H9 (cell line): ENCODE results near the gene CLDN11. TPM values are rescaled to one million over a fixed set of nuclear protein-coding genes. Genes with fewer than 3 reads are reported as not detected.
A peak's percentile ranks its signal among the peaks of the same experiment; 100 is the strongest.

Source experiments
- DNase-seq: peaks from one replicate; pipeline ENCODE4 v3.0.0-alpha.2; 2017
- H2AFZ ChIP-seq: one replicate; pipeline ENCODE4 v1.6.1; 2013; ENCODE audit warnings: mild to moderate bottlenecking, low read length, control low read depth, moderate library complexity
- H2AK5ac ChIP-seq: 2 replicates; pipeline ENCODE4 v1.6.1; 2013; ENCODE audit warnings: low read length, control low read depth, mixed read lengths; ENCODE audit not compliant: insufficient read length
- H2BK120ac ChIP-seq: one replicate; pipeline ENCODE4 v1.6.1; 2013; ENCODE audit warnings: low read depth, mild to moderate bottlenecking, low read length, control low read depth, inconsistent platforms; ENCODE audit not compliant: poor library complexity, severe bottlenecking
- H2BK12ac ChIP-seq: 2 replicates; pipeline ENCODE4 v1.6.1; 2013; ENCODE audit warnings: low read length, control low read depth, mixed read lengths, low read depth; ENCODE audit not compliant: insufficient read length
- H2BK15ac ChIP-seq: 2 replicates; pipeline ENCODE4 v1.6.1; 2013; ENCODE audit warnings: low read depth, low read length, control low read depth
- H2BK20ac ChIP-seq: one replicate; pipeline ENCODE4 v1.6.1; 2013; ENCODE audit warnings: low read depth, mild to moderate bottlenecking, low read length, control low read depth, inconsistent platforms; ENCODE audit not compliant: poor library complexity, severe bottlenecking
- H2BK5ac ChIP-seq: 2 replicates; pipeline ENCODE4 v1.6.1; 2013; ENCODE audit warnings: low read length, control low read depth, mixed read lengths; ENCODE audit not compliant: insufficient read length
- H3K14ac ChIP-seq: 2 replicates; pipeline ENCODE4 v1.6.1; 2013; ENCODE audit warnings: low read length, control low read depth; ENCODE audit not compliant: insufficient read depth
- H3K18ac ChIP-seq: 2 replicates; pipeline ENCODE4 v1.6.1; 2013; ENCODE audit warnings: low read depth, mild to moderate bottlenecking, mixed read lengths, low read length, control low read depth; ENCODE audit not compliant: insufficient read length
- H3K23ac ChIP-seq: 2 replicates; pipeline ENCODE4 v1.6.1; 2013; ENCODE audit warnings: low read length, control low read depth, mixed read lengths, low read depth; ENCODE audit not compliant: insufficient read length
- H3K23me2 ChIP-seq: 2 replicates; pipeline ENCODE4 v1.6.1; 2013; ENCODE audit warnings: low read depth, mild to moderate bottlenecking, mixed read lengths, low read length, control low read depth; ENCODE audit not compliant: insufficient read length, poor library complexity, severe bottlenecking
- H3K27ac ChIP-seq: 2 replicates; pipeline ENCODE4 v1.5.1; 2013; ENCODE audit warnings: low read length, control low read depth, mixed read lengths, low read depth; ENCODE audit not compliant: insufficient read length
- H3K27me3 ChIP-seq: 2 replicates; pipeline ENCODE4 v1.6.1; 2013; ENCODE audit warnings: low read length, control low read depth, inconsistent platforms; ENCODE audit not compliant: insufficient read depth
- H3K4ac ChIP-seq: 2 replicates; pipeline ENCODE4 v1.6.1; 2013; ENCODE audit warnings: low read depth, mild to moderate bottlenecking, control low read depth, inconsistent platforms, low read length, moderate library complexity
- H3K4me1 ChIP-seq: 2 replicates; pipeline ENCODE4 v1.6.1; 2013; ENCODE audit warnings: low read length, control low read depth, inconsistent platforms; ENCODE audit not compliant: insufficient read depth
- H3K4me2 ChIP-seq: 2 replicates; pipeline ENCODE4 v1.6.1; 2013; ENCODE audit warnings: low read length, control low read depth, mixed read lengths; ENCODE audit not compliant: insufficient read length, insufficient read depth
- H3K56ac ChIP-seq: 2 replicates; pipeline ENCODE4 v1.6.1; 2013; ENCODE audit warnings: low read depth, mild to moderate bottlenecking, mixed read lengths, low read length, control low read depth; ENCODE audit not compliant: insufficient read length
- H3K79me1 ChIP-seq: 2 replicates; pipeline ENCODE4 v1.6.1; 2013; ENCODE audit warnings: low read depth, mild to moderate bottlenecking, moderate library complexity, low read length, control low read depth, inconsistent platforms; ENCODE audit not compliant: insufficient read depth, poor library complexity, severe bottlenecking
- H3K79me2 ChIP-seq: 2 replicates; pipeline ENCODE4 v1.6.1; 2013; ENCODE audit warnings: low read length, control low read depth, inconsistent platforms; ENCODE audit not compliant: insufficient read depth
- H3K9ac ChIP-seq: 2 replicates; pipeline ENCODE4 v1.6.1; 2013; ENCODE audit warnings: low read length, control low read depth, mixed read lengths; ENCODE audit not compliant: insufficient read length; ENCODE audit errors: extremely low read depth
- H3K9me3 ChIP-seq: one replicate; pipeline ENCODE4 v1.6.1; 2013; ENCODE audit warnings: low read depth, low read length, inconsistent platforms; ENCODE audit not compliant: control insufficient read depth
- H3T11ph ChIP-seq: one replicate; pipeline ENCODE4 v1.6.1; 2013; ENCODE audit warnings: mild to moderate bottlenecking, low read length, control low read depth, inconsistent platforms
- H4K20me1 ChIP-seq: one replicate; pipeline ENCODE4 v1.6.1; 2013; ENCODE audit not compliant: control insufficient read depth, insufficient read length, insufficient read depth
- H4K5ac ChIP-seq: 2 replicates; pipeline ENCODE4 v1.6.1; 2013; ENCODE audit warnings: low read depth, mild to moderate bottlenecking, mixed read lengths, low read length, control low read depth; ENCODE audit not compliant: insufficient read length
- H4K8ac ChIP-seq: replicated peaks from 2 replicates; pipeline ENCODE4 v1.6.1; 2013; ENCODE audit warnings: low read length, control low read depth, mixed read lengths, low read depth; ENCODE audit not compliant: insufficient read length
- H4K91ac ChIP-seq: 2 replicates; pipeline ENCODE4 v1.6.1; 2013; ENCODE audit warnings: low read depth, mild to moderate bottlenecking, moderate library complexity, mixed read lengths, low read length, control low read depth; ENCODE audit not compliant: insufficient read length
- H3K27ac Mint-ChIP-seq, 3 experiments: 2 replicates in 2 of 3; 3 replicates in 1 of 3; pipeline ENCODE4 v1.8.0; 2020 to 2021; ENCODE audit warnings: mixed read lengths in 3 of 3, mild to moderate bottlenecking in 1 of 3, moderate library complexity in 1 of 3
- H3K27me3 Mint-ChIP-seq: 2 replicates; pipeline ENCODE4 v1.8.0; 2021; ENCODE audit warnings: low read depth, mild to moderate bottlenecking, moderate library complexity, mixed read lengths
- H3K36me3 Mint-ChIP-seq, 3 experiments: 2 replicates in 2 of 3; 3 replicates in 1 of 3; pipeline ENCODE4 v1.8.0; 2020 to 2021; ENCODE audit warnings: low read depth in 3 of 3, mixed read lengths in 3 of 3; ENCODE audit not compliant: insufficient read depth in 1 of 3
- H3K4me1 Mint-ChIP-seq, 2 experiments: 2 replicates each; pipeline ENCODE4 v1.8.0; 2020; ENCODE audit warnings: mixed read lengths in 2 of 2
- H3K4me3 Mint-ChIP-seq, 2 experiments: 2 replicates in 1 of 2; 3 replicates in 1 of 2; pipeline ENCODE4 v1.8.0; 2020 to 2021; ENCODE audit warnings: mild to moderate bottlenecking in 2 of 2, mixed read lengths in 2 of 2, moderate library complexity in 1 of 2
- H3K9me3 Mint-ChIP-seq, 2 experiments: 2 replicates in 1 of 2; 3 replicates in 1 of 2; pipeline ENCODE4 v1.8.0; 2020; ENCODE audit warnings: mild to moderate bottlenecking in 2 of 2, mixed read lengths in 2 of 2, moderate library complexity in 1 of 2
- CTCF ChIP-seq: fragments of 200-600 bp; sonication (generic); conservative IDR thresholded peaks from 3 replicates; pipeline ENCODE4 v1.8.0; 2021; ENCODE audit warnings: antibody characterized with exemption, mild to moderate bottlenecking
- WGBS: extraction: QIAGEN DNeasy Blood & Tissue Kit; methylation state at CpG from one replicate; pipeline ENCODE4 v1.1.7; 2013; ENCODE audit warnings: missing lambda C conversion rate, low lambda C conversion rate, mixed read lengths; ENCODE audit not compliant: insufficient read length; ENCODE audit errors: extremely low coverage; 5-methylcytosine and 5-hydroxymethylcytosine counted together
- total RNA-seq: library from RNA; stranded (reverse); gene quantifications from 2 replicates; pipeline ENCODE4 v1.2.1, GENCODE V29; 2021

Gene CLDN11
- total RNA-seq, 1 experiment from 2014 or later, result 1.7 TPM

- H3K27ac ChIP-seq, result no peak overlapping the region
- no peaks in the 10 kb centered on the region for H3K9me3 Mint-ChIP-seq
- H3K23ac ChIP-seq, result no peak overlapping the region
- H3K27me3 Mint-ChIP-seq, result peaks cover 14% of the 10 kb centered on the region
- no peak overlapping the region for H2BK12ac ChIP-seq
- no peak overlapping the region for H3K9ac ChIP-seq
- no peaks in the 10 kb centered on the region for H3K79me2 ChIP-seq
- H4K20me1 ChIP-seq, result no peaks in the 10 kb centered on the region
- no peaks in the 10 kb centered on the region for H3K79me1 ChIP-seq
- H3K9me3 ChIP-seq, result no peaks in the 10 kb centered on the region
- H3K18ac ChIP-seq, result no peak overlapping the region
- no peak overlapping the region for H2AK5ac ChIP-seq
- H2BK120ac ChIP-seq, result no peak overlapping the region
- no peaks in the 10 kb centered on the region; the same call in 1 of the 2 replicates for H3K27me3 ChIP-seq
- no peak for TF ChIP-seq CTCF
- peaks cover 15 to 26% of the 10 kb centered on the region in 2 experiments for H3K4me1 Mint-ChIP-seq
- no peaks in the 10 kb centered on the region for H3K23me2 ChIP-seq
- H3K4me3 Mint-ChIP-seq, result peak overlapping the region in 1 of 2 experiments; percentile 51; a peak in 2 of 5 replicates
- no peaks in the 10 kb centered on the region for H3K4me1 ChIP-seq
- H3K27ac Mint-ChIP-seq, result peak overlapping the region in 2 of 3 experiments; percentile 86 to 94; a peak in 5 of 7 replicates
- H4K8ac ChIP-seq, result no peak overlapping the region
- no CpG with 5 or more reads among the region's 11 CpGs for WGBS
- H2AFZ ChIP-seq, result no peak overlapping the region
- no peak overlapping the region for H4K91ac ChIP-seq
- no peak overlapping the region for H3T11ph ChIP-seq
- H3K36me3 Mint-ChIP-seq, result peaks cover 0 to 7% (median 0%) of the 10 kb centered on the region in 3 experiments; a peak in 3 of 7 replicates
- no peak for DNase-seq
- no peak overlapping the region for H3K4ac ChIP-seq
- H3K4me2 ChIP-seq, result no peak overlapping the region
- H2BK5ac ChIP-seq, result no peak overlapping the region
- H3K56ac ChIP-seq, result no peak overlapping the region
- no peak overlapping the region for H2BK20ac ChIP-seq
- H4K5ac ChIP-seq, result no peak overlapping the region
- H2BK15ac ChIP-seq, result no peak overlapping the region
- no peak overlapping the region for H3K14ac ChIP-seq
Observed at GRCh38 chr3:170425491-170426239, 7.0 kb downstream of the CLDN11 start.
